Measurements from ENCODE around the gene GRM5.

The GRM5 gene

DNA sequence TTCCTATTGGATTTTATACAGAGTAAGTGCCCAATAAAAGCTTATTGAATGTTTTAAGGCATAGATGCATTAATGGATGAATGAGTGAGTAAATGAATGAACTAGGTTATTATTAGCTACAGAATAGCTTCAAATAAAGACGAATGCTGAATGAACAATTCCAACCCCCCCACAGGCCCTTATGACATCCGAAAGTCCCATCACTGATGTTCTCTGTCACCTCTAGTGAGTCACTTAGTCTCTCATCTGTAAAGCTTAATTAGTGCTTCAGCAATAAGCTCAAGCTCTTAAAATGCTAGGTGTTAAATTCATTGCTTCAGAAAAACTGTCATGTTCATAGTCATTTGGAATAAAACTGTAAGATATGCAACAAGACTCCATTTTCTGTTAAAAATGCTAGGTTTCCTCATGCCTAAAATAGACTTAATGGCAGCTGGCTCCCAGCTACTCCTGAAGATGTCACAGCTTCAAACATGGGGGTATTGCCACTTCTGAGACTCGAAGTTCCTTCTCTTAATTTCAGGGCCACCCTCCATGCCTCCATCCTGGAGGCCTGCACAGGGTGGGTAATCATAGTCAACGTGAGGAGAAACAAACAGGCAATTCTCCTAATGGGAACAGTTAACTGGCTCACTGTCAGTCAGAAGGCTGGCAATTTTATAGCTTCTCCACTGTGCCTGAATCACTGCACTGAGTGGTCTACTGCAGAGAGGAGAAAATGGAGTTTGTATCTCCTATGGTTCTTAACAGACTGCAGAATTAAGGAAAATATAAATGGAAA, 373.3 kb downstream of the GRM5 start:
- no peak for DNase-seq

DNA sequence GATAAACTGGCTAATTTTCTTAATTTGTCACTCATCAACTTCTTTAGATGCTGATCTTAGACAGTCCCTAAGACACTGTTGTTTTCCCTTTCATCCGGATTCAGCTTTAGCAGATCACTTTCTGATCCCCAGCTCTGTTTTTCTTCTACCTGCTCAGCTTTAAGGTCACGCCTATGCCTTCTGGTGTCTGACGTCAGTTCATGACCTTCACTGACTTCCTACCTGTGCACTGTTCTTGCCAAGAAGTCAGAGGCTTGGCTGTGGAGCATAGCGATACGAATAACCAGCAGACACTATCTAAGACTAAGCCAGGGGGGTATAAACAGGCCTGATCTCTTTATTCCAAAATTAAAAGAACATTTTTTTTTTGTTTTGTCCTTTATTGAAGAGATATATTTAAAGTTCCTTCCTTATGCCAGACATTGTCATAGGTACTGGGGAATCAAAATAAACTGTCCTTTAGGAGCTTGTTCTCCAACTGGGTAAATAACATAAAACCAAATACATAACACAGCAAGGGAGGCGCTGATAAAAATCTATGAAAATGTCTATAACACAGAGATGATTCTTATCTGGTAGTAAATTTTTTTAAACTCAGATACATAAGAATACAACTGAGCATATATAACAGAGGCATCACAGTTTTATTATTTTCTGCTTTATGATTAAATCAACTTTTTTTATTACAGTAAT, 376.1 kb downstream of the GRM5 start:
- DNase-seq: no peak

DNA sequence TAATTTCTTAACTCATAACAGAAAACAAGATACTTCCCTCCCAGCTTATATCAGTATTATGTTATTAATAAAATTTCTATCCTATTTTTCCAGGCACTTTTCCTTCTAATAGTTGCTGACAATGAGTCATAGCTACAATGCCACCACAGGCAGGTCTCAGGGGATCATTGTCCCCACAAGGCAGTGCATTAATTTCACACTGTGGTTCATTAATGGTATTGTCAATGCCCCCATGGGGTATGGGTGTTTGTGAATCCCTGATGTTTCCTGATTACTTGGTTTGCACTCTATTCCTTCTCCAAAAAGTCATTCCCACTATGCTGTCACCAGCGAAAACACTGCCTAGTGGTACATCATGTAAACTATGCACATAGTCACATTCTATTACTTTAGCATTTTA, 382.8 kb downstream of the GRM5 start:
- no peak for DNase-seq

DNA sequence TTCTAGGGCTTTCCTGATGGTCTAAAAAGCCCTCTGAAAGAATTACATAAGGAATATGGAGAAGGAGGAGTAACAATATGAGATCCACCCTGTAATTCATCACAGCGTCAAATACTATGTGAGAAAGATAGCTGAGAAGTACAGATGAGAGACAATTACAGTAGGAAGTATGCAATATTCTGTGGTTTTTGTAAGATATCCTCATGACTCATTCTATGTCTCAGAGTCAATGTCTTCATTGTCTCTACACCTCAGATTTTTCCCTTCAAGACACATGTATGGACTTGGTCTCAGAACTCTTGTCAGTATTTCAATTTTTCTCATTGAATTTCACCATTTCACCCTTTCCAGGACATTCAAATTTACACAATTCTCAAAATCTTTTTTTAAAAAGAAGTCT, 385.0 kb downstream of the GRM5 start:
- no peak for DNase-seq

DNA sequence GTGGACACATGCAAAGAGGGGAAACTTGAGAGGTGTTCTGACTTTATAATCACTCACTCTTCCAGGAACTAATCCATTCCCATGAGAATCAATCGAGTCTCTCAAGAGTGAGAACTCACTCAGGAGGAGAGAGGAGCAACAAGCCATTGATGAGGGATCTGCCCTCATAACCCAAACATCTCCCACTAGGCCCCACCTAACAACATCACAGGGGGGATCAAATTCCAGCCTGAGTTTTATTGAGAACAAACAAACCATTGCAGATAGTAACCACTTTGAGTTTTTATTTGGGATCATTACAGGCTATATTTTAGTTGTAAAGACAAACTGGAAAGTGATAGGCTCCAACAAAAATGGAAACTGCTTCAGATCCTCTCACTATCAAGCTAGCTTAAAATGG, 399.4 kb downstream of the GRM5 start:
- no peak for DNase-seq

DNA sequence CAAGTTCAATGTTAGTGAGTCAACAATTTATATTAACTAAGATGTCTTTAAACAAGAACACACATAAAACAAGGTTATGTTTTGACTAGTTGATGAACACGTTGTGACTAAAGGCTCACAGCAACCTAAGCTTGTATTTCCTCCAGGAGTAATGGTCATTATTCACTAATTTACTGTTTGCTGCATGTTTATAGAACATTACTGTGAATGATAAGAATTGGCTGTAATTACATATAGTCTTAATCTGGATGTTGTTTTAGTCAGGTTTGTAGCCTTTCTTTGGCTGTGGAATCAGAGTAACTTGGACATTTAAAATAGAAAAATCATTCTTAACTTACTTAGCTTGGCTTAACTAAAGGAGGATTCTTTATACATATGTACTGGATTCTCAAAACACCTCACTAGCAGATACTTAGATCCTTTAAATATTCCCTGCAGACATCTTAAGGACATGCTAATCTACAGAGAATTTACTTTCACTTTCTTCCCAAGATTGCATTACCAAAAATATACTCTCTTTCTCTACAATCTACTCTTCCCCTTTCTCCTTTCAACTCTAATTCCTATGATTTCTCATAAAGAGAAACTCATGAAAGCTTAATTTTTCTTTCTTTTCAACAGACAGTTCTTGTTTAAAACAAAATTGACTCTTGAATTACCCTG, 408.6 kb downstream of the GRM5 start:
- no peak for DNase-seq

DNA sequence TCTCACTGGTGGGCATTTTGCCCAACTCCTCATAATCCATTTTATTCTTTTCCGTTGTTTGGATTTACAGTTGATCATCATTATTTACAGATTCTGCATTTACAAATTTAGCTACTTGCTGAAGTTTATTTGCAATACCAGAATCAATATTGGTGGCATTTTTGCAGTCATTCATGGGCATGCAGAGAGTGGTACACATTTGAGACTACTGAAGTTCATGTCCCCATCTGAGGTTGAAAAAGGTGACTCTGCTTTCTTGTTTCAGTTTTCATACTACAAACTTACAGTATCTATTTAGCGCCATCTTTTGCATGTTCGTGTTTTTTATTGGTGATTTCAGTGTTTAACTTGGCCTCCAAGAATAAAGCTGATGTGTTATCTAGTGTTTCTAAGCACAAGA, 409.5 kb downstream of the GRM5 start:
- DNase-seq: no peak

DNA sequence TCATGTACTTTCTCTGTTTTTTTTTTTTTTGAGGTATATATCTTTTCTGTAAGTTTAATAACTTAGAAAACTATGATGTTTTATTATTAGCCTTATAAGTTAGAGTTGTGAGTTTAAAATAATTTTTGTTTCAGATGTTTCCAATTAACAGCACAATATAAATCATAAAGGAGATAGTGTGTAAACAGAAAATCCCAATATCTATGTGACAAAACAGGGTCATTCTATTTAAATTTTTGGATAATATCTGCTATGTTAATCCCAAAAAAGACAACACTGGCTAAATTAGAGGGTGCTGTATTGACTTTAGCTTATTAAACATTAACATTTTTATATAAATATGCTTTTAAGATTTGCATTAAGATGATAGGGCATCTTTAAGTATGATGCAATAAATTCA, 410.1 kb downstream of the GRM5 start:
- no peak for DNase-seq

DNA sequence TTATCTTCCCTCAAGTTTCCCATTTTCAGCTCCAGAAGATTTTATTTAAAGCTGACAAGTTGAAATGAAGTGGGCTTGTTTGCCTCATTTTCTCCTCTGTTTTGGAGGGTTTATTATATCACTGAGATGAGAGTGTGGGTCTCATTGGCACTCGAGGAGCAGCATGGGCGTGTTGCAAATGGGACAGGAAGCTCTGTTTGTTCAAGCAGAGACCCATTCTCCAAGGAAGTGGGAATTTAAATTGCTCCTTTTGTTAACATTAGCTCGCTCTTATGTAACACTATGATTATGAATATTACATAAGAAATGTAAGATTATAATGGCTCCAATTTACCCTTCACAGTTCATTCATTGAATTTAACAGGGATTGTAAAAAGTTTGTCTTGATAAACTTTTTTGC, 410.6 kb downstream of the GRM5 start:
- no peak for DNase-seq

DNA sequence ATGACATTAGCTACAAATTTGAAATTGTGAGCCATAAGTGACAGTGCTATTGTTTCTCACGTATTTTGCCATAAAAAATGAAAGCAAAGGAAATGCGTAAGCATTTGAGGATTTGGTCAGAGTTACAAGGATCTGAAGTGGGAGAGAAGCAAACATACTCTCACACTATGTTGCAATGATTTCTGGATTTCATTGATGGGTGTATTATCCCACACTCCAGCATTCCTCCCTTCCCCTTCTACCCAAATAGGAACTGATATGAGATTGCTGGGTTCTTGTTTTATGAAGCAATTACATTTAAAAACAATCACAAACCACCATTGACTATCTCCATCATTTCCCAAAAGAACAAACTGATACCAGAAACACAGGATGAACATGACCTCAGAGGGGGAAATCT, 414.2 kb downstream of the GRM5 start:
- no peak for DNase-seq

DNA sequence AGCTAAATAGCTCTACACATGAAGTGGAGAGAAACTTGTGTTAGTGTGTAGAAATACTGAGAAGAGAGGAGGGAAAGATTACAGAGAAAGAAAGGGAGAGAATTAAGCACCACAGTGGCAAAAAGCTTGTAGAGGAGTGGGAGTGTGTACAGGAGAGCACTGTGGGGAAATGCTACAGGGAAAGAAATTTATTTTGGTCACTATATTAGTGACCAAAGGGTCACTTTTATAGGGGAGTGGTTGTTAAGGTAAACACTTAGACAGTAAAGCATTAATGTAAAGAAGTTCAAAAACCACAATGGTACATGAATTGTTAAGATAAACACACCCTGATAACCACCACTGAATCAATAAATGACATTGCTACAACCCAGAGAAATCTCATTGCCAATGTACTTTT, 421.1 kb downstream of the GRM5 start:
- no peak for DNase-seq

DNA sequence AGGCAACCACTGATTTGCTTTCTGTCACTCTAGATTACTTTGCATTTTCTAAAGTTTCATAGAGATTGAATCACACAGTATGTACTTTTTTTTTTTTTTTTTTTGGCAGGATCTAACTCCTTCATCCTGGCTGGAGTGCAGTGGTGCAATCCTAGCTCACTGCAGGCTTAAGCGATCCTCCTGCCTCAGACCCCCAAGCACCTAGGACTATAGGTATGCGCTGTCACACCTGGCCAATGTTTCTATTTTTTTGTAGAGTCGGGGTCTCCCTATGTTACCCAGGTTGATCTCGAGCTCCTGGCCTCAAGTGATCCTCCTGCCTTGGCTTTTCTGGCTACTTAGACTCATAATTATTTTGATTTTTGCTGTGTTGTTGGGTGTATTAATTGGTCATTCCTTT, 433.6 kb downstream of the GRM5 start:
- DNase-seq: no peak

DNA sequence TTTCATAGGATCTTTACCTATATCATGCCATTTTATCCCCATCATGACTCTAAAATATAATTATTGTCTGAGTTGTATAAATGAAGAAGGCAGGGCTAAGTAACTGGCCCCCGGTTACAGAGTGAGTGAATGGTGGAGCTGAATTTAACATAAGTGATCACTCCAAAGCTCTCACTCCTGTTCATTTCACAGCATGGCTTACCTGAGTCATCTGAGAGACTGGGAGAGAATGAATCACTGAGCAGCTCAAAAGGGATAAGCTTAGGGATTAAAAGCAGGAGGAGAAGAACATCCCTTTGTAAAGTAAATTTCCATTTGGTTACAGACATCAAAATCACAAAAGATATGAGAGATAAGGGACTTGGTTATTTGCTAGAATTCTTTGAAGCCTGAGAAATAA, 434.3 kb downstream of the GRM5 start:
- no peak for DNase-seq

DNA sequence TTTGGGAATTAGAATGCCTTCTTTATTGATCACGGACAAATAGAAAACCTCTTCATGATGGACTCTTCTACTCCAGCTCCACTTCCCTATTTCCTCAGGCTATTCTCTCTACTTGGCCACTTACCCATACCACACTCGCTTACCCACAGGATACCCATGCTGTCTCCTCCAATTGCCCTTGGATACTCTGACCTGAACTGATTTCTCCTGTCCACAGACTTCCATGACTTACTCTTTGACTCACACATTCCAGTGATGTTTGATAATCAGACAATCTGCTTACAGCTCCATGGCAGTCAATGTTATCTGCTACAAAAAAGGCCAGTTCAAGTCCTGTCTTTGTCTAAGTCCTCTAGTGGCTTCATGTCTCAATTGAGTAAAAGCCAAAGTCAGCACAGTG, 436.3 kb downstream of the GRM5 start:
- DNase-seq: no peak

DNA sequence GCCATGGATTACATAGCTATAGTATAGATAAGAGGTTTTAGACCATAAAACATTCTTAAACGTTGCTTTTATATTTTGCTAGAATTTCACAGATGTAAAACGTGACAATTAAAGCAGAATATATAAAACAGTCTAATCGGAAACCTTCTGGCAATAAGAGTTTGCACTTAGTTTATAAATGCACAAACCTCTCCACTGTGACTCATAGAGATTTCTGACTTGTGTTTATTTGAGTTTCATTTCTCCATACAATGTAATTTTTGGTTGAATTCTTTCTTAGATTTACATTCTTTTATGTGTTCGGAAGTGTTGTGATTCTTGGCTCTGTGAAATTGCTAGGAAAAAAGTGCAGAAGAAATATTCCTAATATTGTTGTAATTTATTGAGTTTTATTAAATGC, 439.6 kb downstream of the GRM5 start:
- no peak for DNase-seq

DNA sequence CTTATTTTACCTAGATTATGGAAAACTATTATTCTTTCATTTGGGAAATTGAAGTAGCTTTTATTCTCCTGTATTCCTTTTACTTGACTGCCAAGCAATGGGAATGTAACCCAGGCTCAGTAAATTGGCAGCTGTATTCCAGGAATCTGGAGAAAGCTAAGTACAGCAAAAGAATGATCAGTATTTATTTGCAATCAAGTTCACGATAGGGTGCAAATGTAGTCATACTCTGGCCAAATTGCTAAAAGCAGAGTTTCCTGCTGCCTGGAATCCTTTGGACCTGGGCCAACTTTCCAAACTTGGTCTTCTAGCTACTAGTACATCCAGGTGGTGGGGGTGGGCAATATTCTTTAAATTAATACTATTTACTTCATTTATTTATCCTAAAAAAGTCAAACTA, 442.3 kb downstream of the GRM5 start:
- no peak for DNase-seq

DNA sequence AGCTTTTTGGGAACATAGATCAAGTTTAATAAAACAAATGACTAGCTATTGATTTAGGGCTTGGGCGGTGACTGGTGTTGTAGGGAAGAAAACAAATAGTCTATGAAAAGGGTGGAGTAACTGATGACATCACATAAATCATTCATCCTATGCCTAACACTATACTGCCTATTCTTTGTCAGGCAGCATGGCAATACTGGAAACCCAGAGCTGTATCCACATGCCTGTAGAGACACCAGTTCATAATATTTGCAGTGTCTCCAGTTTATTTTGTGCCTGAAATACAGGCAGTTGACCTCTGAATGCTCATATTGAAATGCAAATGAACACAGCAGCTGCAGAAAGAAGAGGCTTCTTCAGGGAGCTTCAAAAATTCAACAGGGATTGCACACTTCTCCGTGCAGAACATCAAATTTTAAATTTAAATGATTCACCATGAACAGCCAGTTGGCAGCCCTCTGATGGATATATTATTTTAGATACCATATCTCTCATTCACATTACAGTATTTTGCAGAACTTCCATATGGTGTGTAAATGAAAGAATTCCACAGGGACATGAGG, 445.1 kb downstream of the GRM5 start:
- DNase-seq: no peak

DNA sequence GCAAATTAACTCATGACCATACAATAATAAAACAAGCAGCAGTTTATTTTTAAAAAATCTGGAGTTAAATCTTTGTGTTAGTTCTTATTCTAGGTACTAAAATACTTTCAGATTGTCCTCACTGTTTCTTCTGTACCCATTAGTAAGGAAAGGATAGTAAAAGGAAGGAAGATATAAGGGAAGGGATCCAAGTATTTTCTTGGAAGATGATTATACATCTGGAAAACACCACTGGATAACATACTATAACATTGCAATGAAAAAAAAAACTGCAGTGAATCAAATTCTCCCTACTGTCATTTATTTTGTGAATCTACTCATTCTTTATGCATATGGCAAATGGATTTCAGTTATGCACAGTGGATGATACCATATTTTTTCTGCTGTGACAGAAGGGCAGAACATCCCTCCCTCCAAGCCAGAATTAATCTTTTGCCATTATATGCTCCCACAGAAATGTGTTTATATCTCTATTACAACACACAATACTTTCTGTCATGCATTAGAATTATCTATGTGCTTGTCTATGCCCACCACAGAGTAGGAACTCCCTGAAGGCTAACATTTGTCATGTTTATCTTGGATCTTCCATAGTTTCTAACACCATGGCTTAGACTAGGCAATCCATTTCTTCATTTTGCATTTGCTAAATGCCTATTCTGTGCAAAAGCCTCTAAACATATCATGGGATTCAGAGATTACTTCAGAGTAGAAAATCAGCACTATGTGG, 446.0 kb downstream of the GRM5 start:
- no peak for DNase-seq

DNA sequence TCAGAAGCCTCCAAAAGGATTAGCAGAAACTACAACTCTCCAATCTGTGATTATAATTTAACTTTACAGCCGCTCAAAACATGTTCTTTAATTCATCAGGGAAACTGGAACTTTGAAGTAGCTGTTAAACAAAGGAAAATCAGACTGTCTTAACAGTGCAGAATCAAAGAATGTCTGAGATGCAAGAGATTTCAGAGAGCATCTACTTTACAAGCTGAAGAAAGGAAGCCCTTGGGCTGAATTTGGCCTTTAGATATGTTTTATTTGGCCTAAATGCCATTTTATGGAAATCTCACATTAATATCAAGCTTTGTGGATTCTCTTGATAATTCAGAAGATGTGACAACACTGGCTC, 446.7 kb downstream of the GRM5 start:
- no peak for DNase-seq

DNA sequence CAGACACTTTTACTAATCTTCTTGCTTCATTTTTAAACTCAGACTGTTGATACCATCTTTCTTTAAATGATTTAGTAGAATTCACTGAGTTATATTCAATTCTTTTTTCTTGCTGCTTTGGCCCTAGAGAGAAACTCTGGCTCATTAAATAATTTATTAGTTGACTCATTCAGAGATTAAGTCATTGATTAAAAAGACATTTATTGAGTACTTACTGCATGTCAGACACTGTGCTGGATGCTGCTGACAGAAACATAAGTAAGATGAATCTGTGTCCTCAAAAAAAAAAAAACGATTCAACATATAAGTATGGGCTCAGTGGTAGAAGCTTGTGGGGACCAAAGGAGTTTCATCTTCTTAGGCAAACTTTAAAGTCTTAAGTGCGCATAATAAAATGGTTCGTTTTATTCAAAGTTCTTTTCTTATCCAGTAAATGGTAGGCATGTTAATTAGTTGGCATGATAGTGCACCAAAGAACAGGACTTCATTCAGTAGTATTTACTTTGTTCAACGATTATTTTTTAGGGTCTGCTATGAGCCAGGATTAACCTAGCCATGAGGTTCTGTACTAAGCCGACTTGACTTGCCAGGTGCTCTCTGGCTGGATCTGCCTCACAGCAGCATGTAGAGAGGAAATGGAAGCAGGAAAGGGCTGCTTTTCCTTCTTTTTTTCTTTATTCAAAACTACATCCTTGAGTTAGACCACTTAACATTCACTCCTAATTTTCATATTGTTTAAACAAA, 447.3 kb downstream of the GRM5 start:
- DNase-seq: no peak

DNA sequence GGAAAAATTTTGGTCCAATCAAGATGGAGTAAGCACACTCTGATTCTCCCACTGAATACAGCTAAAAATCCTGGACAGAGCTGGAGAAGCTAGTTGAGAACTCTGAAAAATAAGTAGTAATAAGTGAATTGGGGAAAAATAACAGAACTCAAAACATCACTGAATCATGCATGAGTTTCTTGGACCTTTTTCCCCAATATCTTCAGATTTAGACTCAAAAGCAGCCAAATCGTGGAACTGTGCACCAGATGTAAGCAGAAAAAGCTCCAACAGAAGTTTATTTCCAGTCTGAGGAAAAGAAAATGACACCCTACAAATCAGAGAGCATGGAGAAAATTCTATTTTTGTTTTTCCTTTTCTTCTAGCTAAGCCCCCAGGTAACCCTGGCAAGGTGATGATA, 448.6 kb downstream of the GRM5 start:
- no peak for DNase-seq

DNA sequence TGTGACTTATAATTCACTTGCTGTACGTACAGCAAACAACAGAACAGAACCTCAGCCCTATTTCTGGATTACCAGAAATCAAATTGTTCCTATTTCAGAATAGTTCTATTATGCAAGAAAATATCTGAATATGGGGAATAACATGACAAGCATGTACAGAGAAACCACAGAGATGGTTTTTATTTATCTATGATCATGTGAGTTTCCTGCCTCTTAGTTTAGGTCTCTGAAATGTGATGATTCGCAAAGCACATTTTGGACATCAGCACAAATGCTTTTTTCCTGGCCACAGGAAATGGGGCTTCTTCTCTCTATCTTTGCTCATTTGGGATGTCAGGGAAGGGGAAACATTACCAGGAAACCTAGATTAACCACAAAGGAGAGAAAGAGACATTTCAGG, 461.5 kb downstream of the GRM5 start:
- no peak for DNase-seq

Measured in GOT3 (cell line).